A549 (cell line): ENCODE data around the gene ABCA7. TPM values are rescaled to one million over a fixed set of nuclear protein-coding genes. Genes with fewer than 3 reads are reported as not detected.
A peak's percentile ranks its signal among the peaks of the same experiment; 100 is the strongest.

ENCODE experiments used
- ATAC-seq, 2 experiments: fragments of 200-7000 bp in 1 of 2; fragments of >200 bp in 1 of 2; cut with Nextera tagmentation in 1 of 2; cut with Tn5 transposase in 1 of 2; 3 replicates each; pipeline versions ENCODE4 v1.8.0 to v1.9.1; 2018 to 2020; ENCODE audit warnings: mild to moderate bottlenecking in 1 of 2, moderate library complexity in 1 of 2
- CTCF ChIA-PET: fragments of 300-600 bp; sonication (Branson Sonifier 250); formaldehyde crosslinking; extraction: SDS; loops from one replicate; lab custom pipeline; 2021; ENCODE audit warnings: antibody characterized with exemption, inconsistent platforms; lab: Yijun Ruan, JAX
- POLR2A ChIA-PET: fragments of 350-600 bp; formaldehyde crosslinking; extraction: SDS; loops from one replicate; lab custom pipeline; 2021; ENCODE audit warnings: antibody characterized with exemption, inconsistent platforms; lab: Yijun Ruan, JAX
- DNase-seq, 2 experiments: peaks; one replicate each; pipeline versions ENCODE4 v3.0.0 to v3.0.0-alpha.2; 2011 to 2016; ENCODE audit warnings: low read depth in 1 of 2, low spot score in 1 of 2
- FAIRE-seq: peaks from 2 replicates; lab custom pipeline; 2011; peaks lifted over from hg19 to GRCh38; lab: Jason Lieb, UNC
- H3K27ac ChIP-seq, 2 experiments: fragments of >200 bp; sonication (Bioruptor Twin); formaldehyde crosslinking; 3 replicates each; pipeline ENCODE4 v1.5.1; 2016 to 2017
- H3K4me1 ChIP-seq: fragments of >200 bp; sonication (Bioruptor Twin); formaldehyde crosslinking; 3 replicates; pipeline ENCODE4 v1.6.1; 2016
- H3K4me2 ChIP-seq: fragments of >200 bp; sonication (Bioruptor Twin); formaldehyde crosslinking; 3 replicates; pipeline ENCODE4 v1.6.1; 2016
- H3K4me3 ChIP-seq: fragments of >200 bp; sonication (Bioruptor Twin); formaldehyde crosslinking; 3 replicates; pipeline ENCODE4 v1.5.1; 2016
- H3K9me3 ChIP-seq: fragments of >200 bp; sonication (Bioruptor Twin); formaldehyde crosslinking; 3 replicates; pipeline ENCODE4 v1.6.1; 2016
- CBX2 ChIP-seq: fragments of 200-600 bp; sonication (generic); IDR thresholded peaks from 2 replicates; pipeline ENCODE4 v1.6.1; 2016; ENCODE audit warnings: low read depth, mild to moderate bottlenecking, borderline replicate concordance
- E2F6 ChIP-seq: IDR thresholded peaks from 2 replicates; pipeline ENCODE4 v1.6.1; 2012; ENCODE audit warnings: low read depth, borderline replicate concordance
- EHF ChIP-seq: fragments of 250-450 bp; sonication (Bioruptor Pico); IDR thresholded peaks from 2 replicates; pipeline ENCODE4 v1.5.0; 2020; ENCODE audit warnings: mild to moderate bottlenecking
- EHMT2 ChIP-seq: fragments of 200-600 bp; sonication (generic); IDR thresholded peaks from 2 replicates; pipeline ENCODE4 v1.6.1; 2016; ENCODE audit warnings: antibody characterized with exemption, low read depth, mild to moderate bottlenecking, moderate library complexity
- EP300 ChIP-seq, 2 experiments: fragments of >200 bp; sonication (Bioruptor Twin); formaldehyde crosslinking; IDR thresholded peaks; 2 replicates in 1 of 2; 3 replicates in 1 of 2; pipeline ENCODE4 v1.6.1; 2016 to 2017
- FOSB ChIP-seq: fragments of 250-450 bp; sonication (Bioruptor Pico); IDR thresholded peaks from 2 replicates; pipeline ENCODE4 v1.5.0; 2020; ENCODE audit warnings: mild to moderate bottlenecking, moderate library complexity
- FOXS1 ChIP-seq: fragments of 250-450 bp; sonication (Bioruptor Pico); IDR thresholded peaks from 2 replicates; pipeline ENCODE4 v1.5.0; 2020; ENCODE audit warnings: mild to moderate bottlenecking, moderate library complexity
- HDAC2 ChIP-seq: fragments of 200-600 bp; sonication (generic); IDR thresholded peaks from 2 replicates; pipeline ENCODE4 v1.6.1; 2016
- HMGXB4 ChIP-seq: fragments of 250-450 bp; sonication (Bioruptor Pico); IDR thresholded peaks from 2 replicates; pipeline ENCODE4 v1.5.0; 2021; ENCODE audit warnings: mild to moderate bottlenecking, moderate library complexity, borderline replicate concordance
- HOXB13 ChIP-seq: fragments of 250-450 bp; sonication (Bioruptor Pico); IDR thresholded peaks from 2 replicates; pipeline ENCODE4 v1.5.0; 2020; ENCODE audit warnings: low read depth, mild to moderate bottlenecking, moderate library complexity
- JUNB ChIP-seq: fragments of >200 bp; sonication (Bioruptor Twin); formaldehyde crosslinking; IDR thresholded peaks from 2 replicates; pipeline ENCODE4 v1.6.1; 2016
- KDM5A ChIP-seq: fragments of 200-600 bp; sonication (generic); IDR thresholded peaks from 2 replicates; pipeline ENCODE4 v1.6.1; 2016; ENCODE audit warnings: antibody characterized with exemption, mild to moderate bottlenecking
- MAFK ChIP-seq: fragments of 450-650 bp; IDR thresholded peaks from 2 replicates; pipeline ENCODE4 v1.6.1; 2014; ENCODE audit not compliant: partially characterized antibody
- MYC ChIP-seq: IDR thresholded peaks from 2 replicates; pipeline ENCODE4 v1.6.1; 2012; ENCODE audit warnings: mild to moderate bottlenecking, inconsistent platforms, low read length, improper control_type of control experiment, borderline replicate concordance
- NFE2L2 ChIP-seq: fragments of 150-350 bp; conservative IDR thresholded peaks from 2 replicates; pipeline ENCODE4 v1.6.1; 2014; ENCODE audit warnings: low read length
- NPAS2 ChIP-seq: fragments of 250-450 bp; sonication (Bioruptor Pico); IDR thresholded peaks from 2 replicates; pipeline ENCODE4 v1.8.0; 2022; ENCODE audit warnings: mild to moderate bottlenecking, moderate library complexity, borderline replicate concordance
- RCOR1 ChIP-seq: fragments of 150-350 bp; IDR thresholded peaks from 2 replicates; pipeline ENCODE4 v1.6.1; 2014; ENCODE audit warnings: antibody characterized with exemption, low read length, low read depth
- REST ChIP-seq: fragments of 200-600 bp; sonication (generic); IDR thresholded peaks from 2 replicates; pipeline ENCODE4 v1.6.1; 2016; ENCODE audit warnings: antibody characterized with exemption, mild to moderate bottlenecking, moderate library complexity
- RNF2 ChIP-seq: fragments of 200-600 bp; sonication (generic); IDR thresholded peaks from 2 replicates; pipeline ENCODE4 v1.6.1; 2016; ENCODE audit warnings: low read depth, mild to moderate bottlenecking, antibody characterized with exemption, moderate library complexity, borderline replicate concordance
- SMC3 ChIP-seq: fragments of >200 bp; sonication (Bioruptor Twin); formaldehyde crosslinking; IDR thresholded peaks from 3 replicates; pipeline ENCODE4 v1.6.1; 2018; ENCODE audit warnings: inconsistent platforms
- SREBF2 ChIP-seq: fragments of 450-650 bp; IDR thresholded peaks from 2 replicates; pipeline ENCODE4 v1.6.1; 2014; ENCODE audit warnings: mild to moderate bottlenecking, moderate library complexity
- TP53 ChIP-seq: fragments of 250-450 bp; sonication (Bioruptor Pico); IDR thresholded peaks from 2 replicates; pipeline ENCODE4 v1.5.0; 2021; ENCODE audit warnings: mild to moderate bottlenecking, moderate library complexity
- ZC3H11A ChIP-seq: fragments of 450-650 bp; IDR thresholded peaks from 2 replicates; pipeline ENCODE4 v1.6.1; 2014; ENCODE audit warnings: antibody characterized with exemption, mild to moderate bottlenecking
- ZNF302 ChIP-seq: fragments of 250-450 bp; sonication (Bioruptor Pico); IDR thresholded peaks from 2 replicates; pipeline ENCODE4 v1.9.0; 2021; ENCODE audit warnings: inconsistent platforms, mild to moderate bottlenecking, moderate library complexity
- WGBS: methylation state at CpG from one replicate; pipeline ENCODE4 v1.1.6; 2017; ENCODE audit errors: missing lambda C conversion rate; 5-methylcytosine and 5-hydroxymethylcytosine counted together
- polyA minus RNA-seq: library from RNA; depleted of rRNA, polyadenylated mRNA; stranded (reverse); fragments of >200 nt; gene quantifications from 2 replicates; pipeline ENCODE4 v1.2.3, GENCODE V29; 2011; rRNA and poly(A)+ RNA removed
- polyA plus RNA-seq, 4 experiments: library from polyadenylated mRNA; depleted of rRNA in 3 of 4; stranded (reverse); fragments of >200 nt; fragmentation: RNase III in 1 of 4; extraction: RNeasy Plus Mini Kit Qiagen cat#74134 plus additional on column Dnase treatment in 1 of 4; gene quantifications; 2 replicates in 3 of 4; 3 replicates in 1 of 4; pipeline ENCODE4 v1.2.3, GENCODE V29; 2011 to 2017
- TF ChIP-seq, protein P1 (sequence below): fragments of >200 bp; sonication (Bioruptor Twin); formaldehyde crosslinking; IDR thresholded peaks from 3 replicates; pipeline ENCODE4 v1.6.1; 2016
- TF ChIP-seq, protein P2 (sequence below): fragments of 150-350 bp; IDR thresholded peaks from 2 replicates; pipeline ENCODE4 v1.6.1; 2014; ENCODE audit warnings: low read depth, mild to moderate bottlenecking, low read length
- TF ChIP-seq, protein P3 (sequence below): fragments of 450-650 bp; IDR thresholded peaks from 2 replicates; pipeline ENCODE4 v1.6.1; 2014; ENCODE audit warnings: antibody characterized with exemption
- TF ChIP-seq, protein P4 (sequence below): fragments of 250-450 bp; sonication (Bioruptor Pico); IDR thresholded peaks from 2 replicates; pipeline ENCODE4 v1.5.0; 2020; ENCODE audit warnings: low read depth, mild to moderate bottlenecking, moderate library complexity

The ABCA7 gene
- 5.0 and 6.6 TPM in 2 replicates for polyA plus RNA-seq (2011; rRNA removed)
- 7.9 and 9.1 TPM in 2 replicates for polyA plus RNA-seq (2012; cell fraction: cytosol; rRNA removed)
- polyA plus RNA-seq (2012; cell fraction: nucleus; rRNA removed): 53.4 and 59.9 TPM in 2 replicates
- polyA plus RNA-seq (2017; fragmentation: RNase III; extraction: RNeasy Plus Mini Kit Qiagen cat#74134 plus additional on column Dnase treatment): 8.8 to 13.5 TPM (median 12.6 TPM) in 3 replicates
- polyA minus RNA-seq: 9.6 and 10.5 TPM in 2 replicates

- FAIRE-seq (no peak), DNase-seq (peak; percentile 68 to 98), ATAC-seq (peak; percentile 69 to 82)
- H3K27ac ChIP-seq: peak within 1 kb of the TSS; percentile 62 to 86
- peak within 1 kb of the TSS; percentile 96 for H3K4me2 ChIP-seq
- POLR2A ChIA-PET: interaction anchor here (0.9 to 1.4 kb wide), 4 partner anchors 11 to 229 kb away, joined by 4 to 7 read pairs (median 6); partner anchors contain the start of genes CIRBP, CNN2 and RNU6-2
- H3K4me3 ChIP-seq: peak within 1 kb of the TSS; percentile 51
- CTCF ChIA-PET: interaction anchor here (1.2 to 3.0 kb wide), 4 partner anchors 9 to 73 kb away, joined by 3 to 12 read pairs (median 7); partner anchors contain the start of gene CNN2
- WGBS: 14% methylated on average over 23 of the region's 56 CpGs
- peaks cover 19% of the 10 kb centered on the region for H3K4me1 ChIP-seq
- H3K9me3 ChIP-seq: no peaks in the 10 kb centered on the region
- TF ChIP-seq ZC3H11A: no peak
- no peak for TF ChIP-seq MYC
- TF ChIP-seq TP53 (CRISPR knock-in tag): 0 out of 2 replicates have a peak, but pooled peaks have one; percentile 43
- TF ChIP-seq, protein P1, sequence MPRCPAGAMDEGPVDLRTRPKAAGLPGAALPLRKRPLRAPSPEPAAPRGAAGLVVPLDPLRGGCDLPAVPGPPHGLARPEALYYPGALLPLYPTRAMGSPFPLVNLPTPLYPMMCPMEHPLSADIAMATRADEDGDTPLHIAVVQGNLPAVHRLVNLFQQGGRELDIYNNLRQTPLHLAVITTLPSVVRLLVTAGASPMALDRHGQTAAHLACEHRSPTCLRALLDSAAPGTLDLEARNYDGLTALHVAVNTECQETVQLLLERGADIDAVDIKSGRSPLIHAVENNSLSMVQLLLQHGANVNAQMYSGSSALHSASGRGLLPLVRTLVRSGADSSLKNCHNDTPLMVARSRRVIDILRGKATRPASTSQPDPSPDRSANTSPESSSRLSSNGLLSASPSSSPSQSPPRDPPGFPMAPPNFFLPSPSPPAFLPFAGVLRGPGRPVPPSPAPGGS: no peak
- TF ChIP-seq ZNF302 (CRISPR knock-in tag): no peak
- TF ChIP-seq, protein P2, sequence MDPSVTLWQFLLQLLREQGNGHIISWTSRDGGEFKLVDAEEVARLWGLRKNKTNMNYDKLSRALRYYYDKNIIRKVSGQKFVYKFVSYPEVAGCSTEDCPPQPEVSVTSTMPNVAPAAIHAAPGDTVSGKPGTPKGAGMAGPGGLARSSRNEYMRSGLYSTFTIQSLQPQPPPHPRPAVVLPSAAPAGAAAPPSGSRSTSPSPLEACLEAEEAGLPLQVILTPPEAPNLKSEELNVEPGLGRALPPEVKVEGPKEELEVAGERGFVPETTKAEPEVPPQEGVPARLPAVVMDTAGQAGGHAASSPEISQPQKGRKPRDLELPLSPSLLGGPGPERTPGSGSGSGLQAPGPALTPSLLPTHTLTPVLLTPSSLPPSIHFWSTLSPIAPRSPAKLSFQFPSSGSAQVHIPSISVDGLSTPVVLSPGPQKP: no peak
- TF ChIP-seq MAFK: no peak
- TF ChIP-seq HDAC2: no peak
- TF ChIP-seq JUNB: no peak
- no peak for TF ChIP-seq EHF
- TF ChIP-seq, protein P3, sequence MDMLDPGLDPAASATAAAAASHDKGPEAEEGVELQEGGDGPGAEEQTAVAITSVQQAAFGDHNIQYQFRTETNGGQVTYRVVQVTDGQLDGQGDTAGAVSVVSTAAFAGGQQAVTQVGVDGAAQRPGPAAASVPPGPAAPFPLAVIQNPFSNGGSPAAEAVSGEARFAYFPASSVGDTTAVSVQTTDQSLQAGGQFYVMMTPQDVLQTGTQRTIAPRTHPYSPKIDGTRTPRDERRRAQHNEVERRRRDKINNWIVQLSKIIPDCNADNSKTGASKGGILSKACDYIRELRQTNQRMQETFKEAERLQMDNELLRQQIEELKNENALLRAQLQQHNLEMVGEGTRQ: peak; percentile 28; the same call in 1 of the 2 replicates
- TF ChIP-seq HMGXB4 (CRISPR knock-in tag): no peak
- TF ChIP-seq HOXB13 (CRISPR knock-in tag): no peak
- TF ChIP-seq, protein P4, sequence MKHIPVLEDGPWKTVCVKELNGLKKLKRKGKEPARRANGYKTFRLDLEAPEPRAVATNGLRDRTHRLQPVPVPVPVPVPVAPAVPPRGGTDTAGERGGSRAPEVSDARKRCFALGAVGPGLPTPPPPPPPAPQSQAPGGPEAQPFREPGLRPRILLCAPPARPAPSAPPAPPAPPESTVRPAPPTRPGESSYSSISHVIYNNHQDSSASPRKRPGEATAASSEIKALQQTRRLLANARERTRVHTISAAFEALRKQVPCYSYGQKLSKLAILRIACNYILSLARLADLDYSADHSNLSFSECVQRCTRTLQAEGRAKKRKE (CRISPR knock-in tag): no peak
- TF ChIP-seq SREBF2: no peak
- no peak for TF ChIP-seq SMC3
- TF ChIP-seq FOSB (CRISPR knock-in tag): peak; percentile 68
- 0 out of 2 replicates have a peak, but pooled peaks have one; percentile 33 for TF ChIP-seq E2F6
- TF ChIP-seq KDM5A: no peak
- no peak for TF ChIP-seq RCOR1
- TF ChIP-seq NPAS2 (CRISPR knock-in tag): no peak
- no peak for TF ChIP-seq EHMT2
- no peak for TF ChIP-seq EP300 (IDR thresholded peaks at IDR 0.05)
- TF ChIP-seq REST: no peak
- no peak for TF ChIP-seq RNF2
- TF ChIP-seq CBX2: no peak
- no peak for TF ChIP-seq FOXS1 (CRISPR knock-in tag)
- no peak for TF ChIP-seq NFE2L2
Measured at GRCh38 chr19:1039646-1040475, at the start of gene ABCA7. Gene ABCA7, plus strand, starts transcription at chr19:1040107. Its CDS starts 1,255 bp downstream, at chr19:1041362.
